PFSK-1 (cell line): Measurements from ENCODE around the gene ABHD12.

Experiments
- FOXP2 ChIP-seq: optimal IDR thresholded peaks from 2 replicates; pipeline ENCODE3; 2011; ENCODE audit warnings: borderline replicate concordance, control low read depth, inconsistent platforms; ENCODE audit not compliant: insufficient read depth; ENCODE audit errors: extremely low read length, extremely low read depth
- POLR2AphosphoS5 ChIP-seq: IDR thresholded peaks from 2 replicates; pipeline ENCODE4 v1.6.1; 2012; ENCODE audit warnings: low read depth, mild to moderate bottlenecking, control low read depth, low read length, moderate library complexity
- SIN3A ChIP-seq: IDR thresholded peaks from 2 replicates; pipeline ENCODE4 v1.6.1; 2012; ENCODE audit warnings: mild to moderate bottlenecking, low read length, moderate library complexity, borderline replicate concordance; ENCODE audit not compliant: insufficient read depth
- TAF1 ChIP-seq: IDR thresholded peaks from 2 replicates; pipeline ENCODE4 v1.6.1; 2012; ENCODE audit warnings: low read length, control low read depth, borderline replicate concordance; ENCODE audit not compliant: insufficient read depth
- TF ChIP-seq, protein P1 (sequence below), 2 experiments: IDR thresholded peaks; 2 replicates each; pipeline versions ENCODE4 v1.6.1 to v1.8.0; 2011 to 2012; ENCODE audit warnings: low read depth in 2 of 2, low read length in 2 of 2, control low read depth in 1 of 2, inconsistent platforms in 1 of 2, mild to moderate bottlenecking in 1 of 2, moderate library complexity in 1 of 2; ENCODE audit not compliant: insufficient read depth in 1 of 2

The ABHD12 gene

DNA sequence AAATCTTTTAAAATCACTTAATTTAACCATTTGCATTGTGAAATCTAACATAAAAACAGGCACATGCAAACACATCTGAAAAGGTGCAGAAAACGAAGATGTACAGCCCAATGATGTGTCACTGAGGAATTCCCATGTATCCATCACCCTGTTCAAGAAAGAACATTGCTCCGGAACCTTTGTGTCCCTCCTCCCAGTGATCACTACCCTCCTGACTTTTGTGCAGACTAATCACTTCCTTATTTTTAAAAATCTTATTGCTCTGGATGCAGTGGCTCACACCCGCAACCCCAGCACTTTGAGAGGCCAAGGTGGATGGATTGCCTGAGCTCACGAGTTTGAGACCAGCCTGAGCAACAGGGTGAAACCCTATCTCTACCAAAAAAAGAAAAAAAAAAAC, 31.4 kb upstream of the ABHD12 start:
- no peak for TF ChIP-seq TAF1
- TF ChIP-seq, protein P1, sequence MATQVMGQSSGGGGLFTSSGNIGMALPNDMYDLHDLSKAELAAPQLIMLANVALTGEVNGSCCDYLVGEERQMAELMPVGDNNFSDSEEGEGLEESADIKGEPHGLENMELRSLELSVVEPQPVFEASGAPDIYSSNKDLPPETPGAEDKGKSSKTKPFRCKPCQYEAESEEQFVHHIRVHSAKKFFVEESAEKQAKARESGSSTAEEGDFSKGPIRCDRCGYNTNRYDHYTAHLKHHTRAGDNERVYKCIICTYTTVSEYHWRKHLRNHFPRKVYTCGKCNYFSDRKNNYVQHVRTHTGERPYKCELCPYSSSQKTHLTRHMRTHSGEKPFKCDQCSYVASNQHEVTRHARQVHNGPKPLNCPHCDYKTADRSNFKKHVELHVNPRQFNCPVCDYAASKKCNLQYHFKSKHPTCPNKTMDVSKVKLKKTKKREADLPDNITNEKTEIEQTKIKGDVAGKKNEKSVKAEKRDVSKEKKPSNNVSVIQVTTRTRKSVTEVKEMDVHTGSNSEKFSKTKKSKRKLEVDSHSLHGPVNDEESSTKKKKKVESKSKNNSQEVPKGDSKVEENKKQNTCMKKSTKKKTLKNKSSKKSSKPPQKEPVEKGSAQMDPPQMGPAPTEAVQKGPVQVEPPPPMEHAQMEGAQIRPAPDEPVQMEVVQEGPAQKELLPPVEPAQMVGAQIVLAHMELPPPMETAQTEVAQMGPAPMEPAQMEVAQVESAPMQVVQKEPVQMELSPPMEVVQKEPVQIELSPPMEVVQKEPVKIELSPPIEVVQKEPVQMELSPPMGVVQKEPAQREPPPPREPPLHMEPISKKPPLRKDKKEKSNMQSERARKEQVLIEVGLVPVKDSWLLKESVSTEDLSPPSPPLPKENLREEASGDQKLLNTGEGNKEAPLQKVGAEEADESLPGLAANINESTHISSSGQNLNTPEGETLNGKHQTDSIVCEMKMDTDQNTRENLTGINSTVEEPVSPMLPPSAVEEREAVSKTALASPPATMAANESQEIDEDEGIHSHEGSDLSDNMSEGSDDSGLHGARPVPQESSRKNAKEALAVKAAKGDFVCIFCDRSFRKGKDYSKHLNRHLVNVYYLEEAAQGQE (IDR thresholded peaks at IDR 0.05; ENCODE audit: insufficient read depth in 1 of 2, low read depth in 2 of 2, low read length in 2 of 2): no peak
- TF ChIP-seq FOXP2: no peak
- TF ChIP-seq POLR2AphosphoS5: no peak
- TF ChIP-seq SIN3A: no peak

DNA sequence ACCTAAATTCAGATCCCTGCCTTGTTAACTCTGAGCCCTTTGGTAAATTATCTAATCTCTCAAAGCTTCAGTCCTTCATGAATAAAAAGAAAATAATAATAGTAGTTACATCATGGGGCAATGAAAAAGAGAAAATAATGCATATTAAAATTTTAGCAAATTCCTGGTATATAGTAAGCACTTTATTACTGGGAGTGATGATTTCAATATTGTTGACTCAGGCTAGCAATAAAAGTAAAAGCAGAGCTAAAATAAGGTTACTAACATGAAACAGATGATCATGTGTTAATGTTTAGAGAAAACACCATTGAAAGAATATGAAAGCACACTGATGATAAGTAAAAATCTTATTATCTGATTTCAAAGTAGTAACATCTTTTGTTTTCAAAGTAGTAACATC, 30.5 kb upstream of the ABHD12 start:
- TF ChIP-seq TAF1 (no peak), FOXP2 (no peak), POLR2AphosphoS5 (no peak), SIN3A (no peak)
- TF ChIP-seq, protein P1 (IDR thresholded peaks at IDR 0.05; ENCODE audit: insufficient read depth in 1 of 2, low read depth in 2 of 2, low read length in 2 of 2): no peak

DNA sequence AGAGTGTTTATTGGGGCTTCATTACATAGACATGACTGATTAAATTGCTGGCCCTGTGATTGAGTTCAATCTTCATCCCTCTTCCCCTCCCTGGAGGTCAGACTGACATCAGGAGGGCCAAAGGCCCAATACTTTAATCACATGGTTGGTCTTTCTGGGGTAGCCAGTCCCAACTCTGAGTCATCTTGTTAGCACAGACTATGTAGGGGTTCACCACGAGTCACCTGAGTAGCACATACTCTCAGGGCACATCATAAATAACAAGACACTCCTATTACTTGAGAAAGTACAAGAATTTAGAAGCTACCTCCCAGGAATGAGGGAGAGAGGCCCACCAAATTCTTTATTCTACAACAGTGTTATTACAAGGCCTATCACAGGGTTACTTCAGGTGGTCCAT, 28.1 kb upstream of the ABHD12 start:
- no peak for TF ChIP-seq POLR2AphosphoS5
- no peak for TF ChIP-seq TAF1
- TF ChIP-seq, protein P1 (IDR thresholded peaks at IDR 0.05; ENCODE audit: insufficient read depth in 1 of 2, low read depth in 2 of 2, low read length in 2 of 2): no peak
- no peak for TF ChIP-seq FOXP2
- no peak for TF ChIP-seq SIN3A

DNA sequence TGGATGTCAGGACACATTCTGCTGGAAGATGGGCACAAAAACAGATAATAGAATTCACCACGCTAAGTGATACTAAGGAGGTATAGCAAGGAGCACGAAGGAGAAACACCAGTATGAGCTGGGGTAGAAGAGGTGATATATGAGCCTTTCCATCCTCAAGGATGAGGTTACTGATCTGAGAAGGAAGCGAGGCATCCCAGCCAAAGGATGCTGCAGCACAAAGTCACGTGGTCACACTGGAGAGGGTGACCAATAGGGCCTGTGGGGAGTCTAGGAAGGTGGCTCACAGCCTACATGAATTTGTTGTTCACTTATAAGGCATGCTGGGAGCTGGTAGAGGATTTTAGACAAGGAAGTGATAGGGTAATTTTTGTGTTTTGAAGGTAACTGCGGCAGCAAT, 18.3 kb upstream of the ABHD12 start:
- no peak for TF ChIP-seq SIN3A

DNA sequence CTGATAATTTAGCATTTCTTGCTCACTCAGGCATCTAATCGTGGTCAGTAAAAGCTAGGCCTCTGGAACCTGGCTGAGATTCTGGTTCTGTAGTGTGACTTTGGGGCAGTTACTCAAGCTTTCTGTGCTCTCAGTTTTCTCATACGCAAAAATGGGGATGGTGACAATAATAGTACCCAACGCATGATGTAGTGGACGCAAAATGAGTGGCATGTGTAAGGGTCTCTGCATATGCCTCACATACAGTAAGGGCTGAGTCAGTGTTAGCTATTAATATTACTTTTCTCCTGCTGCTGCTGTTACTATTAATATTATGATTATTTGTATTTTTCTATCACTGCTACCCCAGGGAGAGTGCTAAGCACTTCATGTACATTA, 17.5 kb upstream of the ABHD12 start:
- TF ChIP-seq, protein P1 (IDR thresholded peaks at IDR 0.05; ENCODE audit: insufficient read depth in 1 of 2, low read depth in 2 of 2, low read length in 2 of 2): no peak
- no peak for TF ChIP-seq SIN3A
- TF ChIP-seq FOXP2: no peak
- TF ChIP-seq POLR2AphosphoS5: no peak
- TF ChIP-seq TAF1: no peak
